GM03348 (cell line): ENCODE data around the gene SZT2.

Experiments
- DNase-seq: peaks from one replicate; pipeline ENCODE4 v3.0.0; 2012; ENCODE audit warnings: low spot score

Gene SZT2

DNA sequence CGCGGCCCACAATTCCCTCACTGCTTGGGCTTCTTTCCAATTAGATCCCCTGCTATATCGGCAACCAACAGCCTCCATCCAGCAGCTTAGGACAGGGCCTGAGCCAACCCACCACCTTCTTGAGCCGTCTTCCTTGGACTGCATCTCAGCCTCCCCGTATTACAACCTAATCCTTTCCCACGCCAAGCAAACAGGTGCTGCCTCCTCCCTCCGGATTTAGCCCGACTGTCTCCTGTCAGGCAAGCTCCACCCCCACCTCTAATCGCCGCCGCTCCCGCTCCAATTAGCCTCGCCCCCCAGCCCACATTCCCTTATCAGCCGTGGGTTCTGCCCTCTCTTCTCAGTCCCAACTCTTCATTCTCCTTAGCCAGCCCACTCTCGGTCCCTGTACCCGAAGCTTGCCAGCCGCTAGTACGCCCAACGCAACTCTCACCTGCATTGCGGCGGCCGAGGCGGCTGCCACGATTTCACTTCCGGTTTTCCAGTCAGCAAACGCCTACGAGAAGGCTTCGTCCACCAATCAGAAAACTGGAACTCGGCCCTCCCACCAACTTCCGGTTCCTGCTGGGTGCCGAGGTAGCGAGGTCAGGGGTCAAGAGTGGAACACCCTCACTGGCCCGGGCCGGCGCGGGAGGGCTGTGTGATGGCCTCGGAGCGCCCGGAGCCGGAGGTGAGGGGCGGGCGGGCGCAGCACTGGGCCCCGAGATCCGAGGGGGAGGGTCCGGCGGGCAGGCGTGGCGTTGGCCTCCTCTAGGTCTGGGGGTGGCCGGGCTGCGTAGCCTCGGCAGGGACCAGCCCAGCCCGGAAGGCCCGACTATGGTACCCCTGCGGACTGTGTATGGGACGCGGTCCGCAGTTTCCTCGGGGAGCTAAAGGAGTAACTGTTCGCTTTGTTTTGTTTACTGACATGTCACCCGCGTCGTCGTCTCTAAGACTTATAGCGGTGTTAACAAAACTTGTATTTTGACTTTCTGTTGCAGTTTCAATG, at the start of gene SZT2, which contains the start of gene MED8:
Gene SZT2 (plus strand): TSS at position 574 of the 988 bp plus-strand sequence. CDS start 70 bp downstream, at position 644.
Gene MED8 (minus strand): TSS at position 475 of the 988 bp plus-strand sequence. CDS start 36 bp downstream, at position 439.
- peak; percentile 97 for DNase-seq

DNA sequence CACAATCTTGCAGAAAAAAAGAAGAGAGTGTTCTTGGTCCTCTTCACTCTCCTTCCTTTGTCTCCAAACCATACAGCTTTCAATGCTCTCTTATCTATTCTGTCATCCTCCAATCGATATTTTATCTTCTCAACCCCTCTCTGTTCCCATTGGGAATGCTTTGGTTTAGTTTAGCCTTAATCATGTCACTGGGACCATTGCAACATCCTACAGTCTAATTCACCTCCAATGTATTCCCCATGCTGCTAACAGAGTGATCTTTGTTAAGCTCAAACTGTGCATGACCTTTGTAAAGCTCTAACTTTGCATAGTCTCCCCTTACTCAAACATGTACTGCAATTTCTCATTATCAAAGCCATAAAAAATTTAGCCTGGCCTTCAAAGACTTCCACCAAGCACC, 49.1 kb upstream of the SZT2 start:
- DNase-seq, result no peak

DNA sequence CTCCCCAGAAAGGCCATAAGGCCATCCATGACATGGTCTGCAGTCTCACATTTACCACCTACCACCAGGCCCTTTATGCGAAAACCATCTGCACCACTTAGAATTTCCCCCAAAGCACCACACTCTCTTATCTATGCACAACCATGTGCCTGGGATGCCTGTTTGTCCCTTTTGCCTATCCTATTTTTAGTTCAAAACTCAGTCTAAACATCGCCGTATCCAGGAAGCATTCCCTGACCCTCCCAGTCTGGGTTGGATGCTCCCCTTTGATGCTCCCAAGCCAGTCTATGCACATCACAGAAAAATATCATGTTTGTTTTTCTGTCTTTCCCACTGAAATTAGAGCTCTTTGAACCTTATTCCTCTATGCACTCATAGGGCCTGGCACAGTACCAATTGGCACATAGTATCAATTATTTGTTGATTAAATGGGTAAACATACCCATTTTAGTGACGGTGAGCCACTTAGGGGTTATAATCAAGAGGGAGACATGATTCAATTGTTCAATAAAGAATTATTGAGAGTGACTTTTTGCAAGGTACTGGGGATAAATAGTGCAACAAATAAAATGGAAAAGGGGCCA, 45.3 kb upstream of the SZT2 start:
- no peak for DNase-seq

DNA sequence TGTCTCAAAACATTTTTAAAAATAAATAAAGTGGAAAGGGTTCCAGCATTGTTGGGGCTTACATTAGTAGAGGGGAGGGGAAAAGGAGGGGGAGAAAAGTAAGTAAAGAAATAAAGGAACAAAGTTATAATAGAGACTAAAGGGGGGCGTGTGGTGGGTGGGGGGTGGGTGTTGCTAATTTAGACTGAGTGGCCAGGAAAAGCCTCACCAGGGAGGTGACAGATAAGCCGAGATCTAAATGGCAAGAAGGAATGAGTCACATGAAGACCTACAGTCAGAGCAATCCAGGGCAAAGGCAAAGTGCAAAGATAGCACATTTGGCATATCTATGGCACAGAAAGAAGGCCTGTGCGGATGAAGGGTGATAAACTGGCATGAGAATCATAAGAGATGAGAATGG, 44.6 kb upstream of the SZT2 start:
- DNase-seq, result no peak

DNA sequence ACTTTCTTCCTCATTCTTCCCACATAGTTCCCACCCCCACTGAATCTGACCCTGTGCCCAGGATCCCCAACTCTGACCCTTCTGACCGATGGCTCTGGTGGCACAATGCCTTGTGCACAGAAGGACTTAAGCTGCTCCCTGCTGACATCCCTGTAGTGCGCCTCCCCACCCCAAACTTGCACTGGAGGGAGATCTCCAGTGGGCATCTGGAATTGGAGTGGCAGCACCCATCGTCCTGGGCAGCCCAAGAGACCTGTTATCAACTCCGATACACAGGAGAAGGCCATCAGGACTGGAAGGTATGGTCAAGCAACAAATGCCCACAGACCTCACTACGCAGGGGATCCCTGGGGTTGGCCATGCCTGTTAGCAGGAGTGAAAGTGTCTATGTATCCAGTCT, 43.1 kb upstream of the SZT2 start:
- no peak for DNase-seq

DNA sequence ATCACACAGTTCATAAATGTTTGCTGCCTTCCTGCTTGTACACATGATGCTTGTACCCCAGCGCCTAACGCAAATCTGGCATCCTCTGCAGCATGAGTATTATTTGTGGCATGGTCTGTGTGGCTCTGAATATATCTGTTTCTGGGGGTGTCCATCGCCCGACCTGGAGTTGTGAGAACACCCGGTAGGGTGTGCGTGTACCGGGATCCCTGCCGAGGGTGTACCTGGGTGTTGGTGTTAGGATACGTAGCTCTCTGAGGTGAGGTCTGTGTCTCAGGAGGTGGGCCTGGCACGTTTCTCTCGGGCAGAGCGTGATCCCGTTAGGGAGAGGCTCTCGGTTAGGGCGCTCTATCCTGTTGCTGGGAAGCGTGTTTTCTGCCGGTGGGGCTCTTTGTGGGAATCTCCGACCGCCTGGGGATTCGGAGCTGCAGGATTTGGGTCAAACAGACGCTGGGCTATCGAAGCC, 41.3 kb upstream of the SZT2 start:
- peak; percentile 26 for DNase-seq

DNA sequence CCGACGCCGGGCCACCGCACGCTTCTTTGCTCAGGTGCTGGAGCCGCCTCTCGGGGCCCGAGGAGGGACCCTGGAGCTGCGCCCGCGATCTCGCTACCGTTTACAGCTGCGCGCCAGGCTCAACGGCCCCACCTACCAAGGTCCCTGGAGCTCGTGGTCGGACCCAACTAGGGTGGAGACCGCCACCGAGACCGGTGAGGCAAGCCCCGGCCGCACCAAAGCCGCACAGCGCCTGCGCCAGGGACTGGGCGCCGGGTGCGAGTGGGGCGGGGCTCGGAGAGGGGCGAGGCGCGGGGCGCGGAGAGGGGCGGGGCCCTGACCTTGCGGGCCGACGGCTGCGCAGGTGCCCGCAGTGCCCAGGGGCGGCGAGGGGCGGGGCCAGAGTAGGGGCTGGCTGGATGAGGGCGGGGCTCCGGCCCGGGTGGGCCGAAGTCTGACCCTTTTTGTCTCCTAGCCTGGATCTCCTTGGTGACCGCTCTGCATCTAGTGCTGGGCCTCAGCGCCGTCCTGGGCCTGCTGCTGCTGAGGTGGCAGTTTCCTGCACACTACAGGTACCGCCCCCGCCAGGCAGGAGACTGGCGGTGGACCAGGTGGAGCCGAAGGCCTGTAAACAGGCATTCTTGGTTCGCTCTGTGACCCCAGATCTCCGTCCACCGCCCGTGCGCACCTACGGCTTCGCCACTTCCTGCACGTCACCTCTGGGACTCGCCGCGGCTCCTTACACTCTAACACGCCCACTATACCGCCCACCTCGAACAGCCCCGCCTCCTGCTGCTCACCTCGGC, 40.7 kb upstream of the SZT2 start:
- DNase-seq, result peak; percentile 83

DNA sequence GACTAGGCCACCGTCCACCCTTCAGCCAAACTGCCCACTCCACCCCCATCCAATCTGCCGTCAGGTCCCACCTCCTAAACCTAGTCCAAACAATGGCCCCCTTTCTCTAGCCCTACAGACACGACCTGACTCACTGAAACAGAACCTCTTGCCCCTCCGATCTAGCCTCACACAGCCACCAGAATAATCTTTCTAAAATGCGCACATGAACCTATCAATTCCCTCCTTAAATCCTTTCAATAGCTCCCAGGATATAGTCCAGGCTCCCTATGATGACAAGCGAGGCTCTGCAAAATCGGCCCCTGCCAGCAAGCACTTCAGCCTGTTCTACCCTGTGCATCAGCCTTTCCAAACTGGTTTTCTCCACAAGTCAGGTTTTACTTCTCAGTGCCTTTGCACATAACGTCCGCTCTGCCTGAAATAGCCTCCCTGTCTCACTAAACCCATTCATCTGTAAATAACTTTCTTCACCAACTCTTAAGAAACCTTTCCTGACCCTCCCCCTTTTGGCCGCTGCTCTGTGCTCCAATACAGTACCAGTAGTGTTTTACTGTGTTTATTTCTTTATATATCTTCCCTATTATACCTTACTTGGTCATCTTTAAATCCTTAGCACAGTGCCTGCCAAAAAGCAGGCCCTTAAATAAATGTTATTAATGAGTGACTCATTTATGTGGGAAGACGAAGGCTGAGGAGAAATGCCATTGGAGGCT, 39.9 kb upstream of the SZT2 start:
- no peak for DNase-seq

DNA sequence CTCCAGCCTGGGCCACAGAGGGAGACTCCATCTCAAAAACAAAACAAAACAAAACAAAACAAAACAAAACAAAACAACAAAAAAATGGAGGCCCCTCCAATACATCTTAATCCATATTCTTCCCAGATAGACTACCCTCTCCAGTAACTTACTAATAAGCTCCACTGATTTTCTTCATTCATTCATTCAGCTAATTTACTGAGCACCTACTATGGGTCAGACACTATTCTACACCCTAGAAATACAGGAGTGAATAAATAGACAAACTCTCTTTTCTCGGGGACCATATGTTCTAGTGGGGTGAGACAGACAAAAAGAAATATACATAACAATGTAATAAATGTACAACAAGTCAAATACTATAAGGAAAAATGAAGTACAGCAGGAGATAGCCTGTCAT, 38.7 kb upstream of the SZT2 start:
- DNase-seq, result no peak

DNA sequence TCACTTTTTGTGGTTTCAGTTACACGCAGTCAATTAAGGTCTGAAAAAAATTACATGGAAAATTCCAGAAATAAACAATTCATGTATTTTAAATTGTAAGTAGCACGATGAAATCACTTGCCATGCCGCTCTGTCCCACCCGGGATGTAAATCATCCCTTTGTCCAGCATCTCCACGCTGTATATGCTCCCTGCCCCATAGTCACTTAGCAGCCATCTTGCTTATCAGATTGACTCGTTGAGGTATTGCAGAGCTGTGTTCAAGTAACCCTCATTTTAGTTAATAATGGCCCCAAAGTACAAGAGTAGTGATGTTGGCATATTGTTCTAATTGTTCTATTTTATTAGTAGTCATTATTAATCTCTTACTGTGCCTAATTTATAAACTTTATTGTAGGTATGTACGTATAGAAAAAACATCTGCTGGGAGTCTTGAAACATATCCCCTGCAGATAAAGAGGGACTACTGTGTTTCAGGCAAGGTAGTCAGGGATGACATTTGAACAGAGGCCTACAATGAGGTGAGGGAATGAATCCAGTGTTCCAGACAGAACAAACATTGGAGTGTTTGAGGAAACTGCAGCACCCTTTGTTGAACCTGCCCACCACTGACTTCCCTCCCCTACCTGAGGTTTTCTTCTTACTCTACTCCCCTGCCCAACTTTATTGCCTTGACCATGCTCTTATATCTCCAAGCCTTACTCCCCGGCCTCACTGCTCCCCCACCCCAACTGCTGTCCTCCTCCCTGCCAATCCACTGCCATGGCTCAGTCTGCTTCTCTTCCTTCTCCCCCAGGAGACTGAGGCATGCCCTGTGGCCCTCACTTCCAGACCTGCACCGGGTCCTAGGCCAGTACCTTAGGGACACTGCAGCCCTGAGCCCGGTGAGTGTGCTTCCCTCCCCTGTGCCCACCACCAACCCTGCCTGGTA, 38.0 kb upstream of the SZT2 start:
- DNase-seq, result no peak

DNA sequence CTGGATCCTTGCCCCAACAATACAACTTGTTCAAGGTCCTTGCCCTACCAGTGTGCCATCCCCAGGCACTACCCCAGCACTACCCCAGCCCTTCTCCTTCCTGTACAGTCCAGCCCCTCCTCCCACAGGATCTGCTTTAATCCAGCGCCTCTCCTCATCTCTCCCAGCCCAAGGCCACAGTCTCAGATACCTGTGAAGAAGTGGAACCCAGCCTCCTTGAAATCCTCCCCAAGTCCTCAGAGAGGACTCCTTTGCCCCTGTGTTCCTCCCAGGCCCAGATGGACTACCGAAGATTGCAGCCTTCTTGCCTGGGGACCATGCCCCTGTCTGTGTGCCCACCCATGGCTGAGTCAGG, 37.4 kb upstream of the SZT2 start:
- no peak for DNase-seq

DNA sequence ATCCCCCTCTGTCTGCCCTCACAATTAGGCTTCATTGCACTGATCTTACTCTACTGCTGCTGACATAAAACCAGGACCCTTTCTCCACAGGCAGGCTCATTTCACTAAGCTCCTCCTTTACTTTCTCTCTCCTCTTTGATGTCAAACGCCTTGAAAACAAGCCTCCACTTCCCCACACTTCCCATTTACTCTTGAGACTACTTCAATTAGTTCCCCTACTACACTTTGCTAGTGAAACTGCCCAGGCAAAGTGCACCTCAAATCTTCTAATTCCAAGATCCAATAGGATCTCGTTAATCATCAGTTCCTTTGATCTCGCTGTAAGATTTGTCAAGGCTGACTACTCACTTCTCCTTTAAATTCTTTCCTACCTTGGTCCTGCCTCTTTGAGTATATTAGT, 36.8 kb upstream of the SZT2 start:
- DNase-seq, result no peak

DNA sequence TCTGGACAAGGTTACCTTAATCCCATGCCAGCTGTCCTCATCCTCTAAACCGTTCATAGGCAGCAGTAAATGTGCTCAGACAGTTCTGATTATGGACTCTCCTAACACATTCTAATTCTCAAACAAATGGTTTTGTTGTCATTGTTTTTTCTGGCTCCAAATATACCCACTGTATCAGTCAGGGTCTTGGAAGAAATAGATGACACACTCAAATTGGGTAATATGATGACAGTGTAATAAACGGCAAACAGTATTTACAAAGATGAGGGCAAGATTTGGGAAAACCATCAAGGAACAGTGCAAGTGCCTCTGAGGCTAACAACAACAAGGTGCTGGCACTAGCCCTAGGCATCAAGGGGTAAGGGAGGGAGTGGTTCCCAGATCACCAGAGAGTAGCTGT, 35.2 kb upstream of the SZT2 start:
- no peak for DNase-seq

DNA sequence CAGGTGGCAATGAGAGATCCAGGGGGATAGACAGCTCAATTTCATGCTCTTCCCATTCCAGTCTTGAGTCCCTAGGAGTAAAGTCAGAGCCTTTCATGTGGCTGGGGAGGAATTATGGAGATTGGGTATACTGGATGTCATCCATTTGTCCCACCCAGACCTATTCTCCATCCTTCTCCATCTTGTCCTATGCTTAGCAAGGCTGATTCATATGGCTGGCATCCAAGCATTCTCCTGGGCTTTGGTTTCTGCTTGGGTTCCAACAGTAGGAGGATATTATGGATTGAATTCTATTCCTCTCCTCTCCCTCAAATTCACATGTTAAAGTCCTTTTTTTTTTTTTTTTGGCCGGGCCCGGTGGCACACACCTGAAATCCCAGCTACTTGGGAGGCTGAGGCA, 34.8 kb upstream of the SZT2 start:
- DNase-seq, result no peak

DNA sequence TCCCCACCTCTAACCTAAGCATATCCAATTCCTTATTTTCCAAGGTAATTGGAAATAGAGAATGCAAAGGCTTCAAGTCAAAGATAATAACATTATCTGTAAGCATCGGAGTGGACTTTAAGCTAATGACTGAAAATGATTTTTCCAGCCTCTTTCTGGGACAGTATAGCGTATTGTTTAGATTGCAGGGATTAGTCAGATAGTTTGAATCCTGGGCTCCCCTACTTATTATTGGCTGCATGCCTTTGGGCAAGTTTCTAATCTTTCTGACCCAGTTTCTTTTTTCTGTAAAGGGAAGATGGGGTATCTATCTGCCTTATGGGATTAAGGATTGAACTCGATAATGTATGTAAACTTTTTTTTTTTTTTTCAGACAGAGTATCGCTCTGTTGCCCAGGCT, 32.4 kb upstream of the SZT2 start:
- DNase-seq, result no peak

DNA sequence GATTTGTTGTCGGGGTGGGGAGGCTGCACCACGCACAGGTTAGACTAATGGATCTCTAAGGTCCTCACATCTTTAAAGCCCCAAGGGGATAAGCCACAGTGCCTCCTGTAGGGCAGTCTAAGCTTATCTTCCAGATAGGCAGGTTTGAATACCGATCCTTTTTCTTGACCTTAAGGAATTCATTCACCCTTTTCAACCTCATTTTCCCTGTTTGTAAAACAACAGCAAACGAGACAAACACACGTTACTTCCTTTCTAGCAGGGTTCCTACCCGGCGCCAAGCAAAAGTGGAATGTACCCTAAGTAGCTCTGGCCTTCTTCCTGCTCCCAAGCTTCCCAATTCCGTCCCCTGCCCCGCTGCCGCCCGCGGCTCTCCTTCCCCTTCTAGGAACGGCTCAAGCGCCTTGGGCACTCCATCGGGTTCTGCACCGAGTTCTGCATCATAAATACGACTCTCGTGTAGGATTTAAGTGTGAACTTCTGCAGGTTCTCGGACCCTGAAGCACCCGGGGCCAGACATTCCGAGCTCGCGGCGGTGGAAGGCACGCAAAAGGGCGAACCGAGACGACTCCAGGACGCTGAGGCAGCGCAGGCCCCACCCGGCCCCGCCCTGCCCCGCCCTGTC, 31.5 kb upstream of the SZT2 start:
- DNase-seq, result peak; percentile 50

DNA sequence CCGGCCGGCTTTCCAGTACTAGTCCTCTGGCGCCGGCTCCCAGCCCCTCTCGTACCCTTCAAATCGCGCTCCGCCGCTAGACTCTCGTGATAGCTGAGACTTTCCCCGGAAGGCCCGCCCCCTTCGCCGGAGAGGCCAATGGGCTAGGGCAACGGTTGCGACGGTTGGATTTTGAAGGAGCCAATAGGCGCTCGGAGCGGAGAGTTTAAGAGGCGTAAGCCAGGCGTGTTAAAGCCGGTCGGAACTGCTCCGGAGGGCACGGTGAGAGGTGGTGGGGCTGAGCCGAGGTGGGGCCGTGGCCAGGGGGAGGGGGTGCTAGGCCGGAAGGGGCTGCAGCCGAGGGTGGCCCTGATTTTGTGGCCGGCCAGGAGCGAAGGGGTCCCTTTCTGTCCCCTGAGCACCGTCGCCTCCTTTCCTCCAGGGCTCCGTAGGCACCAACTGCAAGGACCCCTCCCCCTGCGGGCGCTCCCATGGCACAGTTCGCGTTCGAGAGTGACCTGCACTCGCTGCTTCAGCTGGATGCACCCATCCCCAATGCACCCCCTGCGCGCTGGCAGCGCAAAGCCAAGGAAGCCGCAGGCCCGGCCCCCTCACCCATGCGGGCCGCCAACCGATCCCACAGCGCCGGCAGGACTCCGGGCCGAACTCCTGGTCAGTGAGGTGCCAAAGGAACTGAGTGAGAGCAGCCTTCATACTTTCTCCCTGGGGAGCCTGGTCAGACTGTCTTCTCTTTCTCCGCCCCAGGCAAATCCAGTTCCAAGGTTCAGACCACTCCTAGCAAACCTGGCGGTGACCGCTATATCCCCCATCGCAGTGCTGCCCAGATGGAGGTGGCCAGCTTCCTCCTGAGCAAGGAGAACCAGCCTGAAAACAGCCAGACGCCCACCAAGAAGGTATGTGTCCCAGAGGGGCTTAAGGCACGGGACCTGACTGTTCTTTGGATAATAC, 30.7 kb upstream of the SZT2 start, which contains the start of gene CDC20:
Gene CDC20 (plus strand): TSS at position 236 of the 948 bp plus-strand sequence. CDS start 235 bp downstream, at position 471.
- DNase-seq, result peak; percentile 97

DNA sequence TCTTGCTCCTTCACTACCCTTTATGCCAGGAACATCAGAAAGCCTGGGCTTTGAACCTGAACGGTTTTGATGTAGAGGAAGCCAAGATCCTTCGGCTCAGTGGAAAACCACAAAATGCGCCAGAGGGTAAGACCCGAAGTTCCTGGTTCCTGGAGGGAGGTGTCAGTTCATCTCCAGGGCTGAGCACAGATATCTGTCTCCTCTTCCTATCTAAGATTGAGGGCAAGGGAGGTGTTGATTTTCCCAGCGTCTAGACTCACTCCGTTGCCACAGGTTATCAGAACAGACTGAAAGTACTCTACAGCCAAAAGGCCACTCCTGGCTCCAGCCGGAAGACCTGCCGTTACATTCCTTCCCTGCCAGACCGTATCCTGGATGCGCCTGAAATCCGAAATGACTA, 30.0 kb upstream of the SZT2 start:
- no peak for DNase-seq

DNA sequence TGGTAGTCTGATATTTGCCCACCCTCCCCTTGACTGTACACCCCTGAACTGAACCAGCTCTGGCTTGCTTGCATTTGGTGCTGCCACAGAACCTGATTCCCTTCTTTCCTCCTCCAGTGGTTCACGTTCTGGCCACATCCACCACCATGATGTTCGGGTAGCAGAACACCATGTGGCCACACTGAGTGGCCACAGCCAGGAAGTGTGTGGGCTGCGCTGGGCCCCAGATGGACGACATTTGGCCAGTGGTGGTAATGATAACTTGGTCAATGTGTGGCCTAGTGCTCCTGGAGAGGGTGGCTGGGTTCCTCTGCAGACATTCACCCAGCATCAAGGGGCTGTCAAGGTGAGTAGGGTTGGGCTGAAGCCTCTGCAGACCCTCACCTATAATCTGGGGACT, 29.1 kb upstream of the SZT2 start:
- DNase-seq, result no peak
